ENCODE measurements around the gene C2orf68.
A peak's percentile ranks its signal among the peaks of the same experiment; 100 is the strongest.

The C2orf68 gene

DNA sequence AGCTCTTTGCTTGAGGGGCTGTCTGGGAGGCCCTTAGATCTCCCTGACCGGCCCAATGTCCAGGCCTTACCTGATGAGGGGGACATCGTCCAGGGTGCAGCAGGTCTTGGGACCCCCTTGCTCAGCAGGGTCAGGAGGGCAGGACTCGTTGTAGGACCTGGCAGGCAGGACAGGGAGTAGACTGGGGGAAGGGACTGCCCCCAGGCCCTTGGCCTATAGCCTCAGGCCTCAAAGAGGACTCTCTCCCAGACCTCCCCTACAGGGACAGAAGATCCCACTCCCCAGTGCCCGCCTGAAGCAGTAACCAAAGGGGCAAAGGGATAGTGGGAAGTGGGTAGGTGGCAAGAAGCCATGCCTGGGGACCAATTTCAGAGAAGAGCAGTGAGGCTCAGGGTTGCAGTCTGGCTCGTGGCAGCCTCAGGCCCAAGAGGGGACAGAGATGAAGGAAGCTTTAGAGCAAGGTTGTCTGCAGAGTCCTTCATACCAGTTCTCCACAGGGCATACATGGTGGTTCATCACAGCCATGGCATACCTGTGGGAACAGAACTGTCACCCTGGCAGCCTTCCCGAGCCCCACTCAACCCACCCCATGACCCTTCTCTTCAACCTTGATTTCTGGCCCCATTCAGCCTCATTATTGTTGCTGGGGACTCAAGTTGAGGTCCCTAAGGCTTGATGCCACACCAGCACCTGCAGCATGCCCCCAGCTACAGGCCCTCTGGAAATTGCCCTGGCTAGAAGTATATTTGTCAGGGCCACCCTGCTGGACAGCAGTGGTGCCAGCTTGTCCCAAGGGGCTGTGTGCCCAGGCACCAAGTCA is 10.7 kb downstream of the C2orf68 start:
- Histone ChIP-seq H3K4me3 (ENCODE audit: low read depth in 1 of 5, low read length in 5 of 5) (peak overlapping the region; percentile 86 to 98 (median 97)), H3K9ac (ENCODE audit: low read length in 5 of 5) (peak overlapping the region; percentile 26 to 95 (median 81)), H3K27me3 (ENCODE audit: control insufficient read depth in 5 of 5, insufficient read depth in 4 of 5, low read length in 5 of 5) (no peaks in the 10 kb centered on the region), H3K36me3 (ENCODE audit: control insufficient read depth in 5 of 5, insufficient read depth in 5 of 5, low read length in 5 of 5) (peaks cover 0 to 43% (median 33%) of the 10 kb centered on the region in 5 donors), H3K9me3 (ENCODE audit: control insufficient read depth in 5 of 5, low read length in 5 of 5) (no peaks in the 10 kb centered on the region), H3K4me1 (ENCODE audit: control insufficient read depth in 5 of 5, insufficient read depth in 5 of 5, low read length in 5 of 5) (peaks cover 5 to 59% (median 57%) of the 10 kb centered on the region in 5 donors), H3K27ac (ENCODE audit: low read depth, low read length) (peak overlapping the region; percentile 86)

GRCh38 chr2:85600235-85600575 is 11.7 kb downstream of the C2orf68 start:
- Histone ChIP-seq H3K36me3 (ENCODE audit: control insufficient read depth in 5 of 5, insufficient read depth in 5 of 5, low read length in 5 of 5) (peaks cover 0 to 40% (median 33%) of the 10 kb centered on the region in 5 donors), H3K9ac (ENCODE audit: low read length in 5 of 5) (peak overlapping the region in 1 of 5 donors; percentile 49), H3K27ac (ENCODE audit: low read depth, low read length) (no peak overlapping the region), H3K9me3 (ENCODE audit: control insufficient read depth in 5 of 5, low read length in 5 of 5) (no peaks in the 10 kb centered on the region), H3K27me3 (ENCODE audit: control insufficient read depth in 5 of 5, insufficient read depth in 4 of 5, low read length in 5 of 5) (no peaks in the 10 kb centered on the region), H3K4me1 (ENCODE audit: control insufficient read depth in 5 of 5, insufficient read depth in 5 of 5, low read length in 5 of 5) (peaks cover 5 to 56% (median 51%) of the 10 kb centered on the region in 5 donors), H3K4me3 (ENCODE audit: low read depth in 1 of 5, low read length in 5 of 5) (no peak overlapping the region)

GRCh38 chr2:85599468-85600234 is 12.2 kb downstream of the C2orf68 start:
- H3K27ac ChIP-seq (ENCODE audit: low read depth, low read length) = no peak overlapping the region
- H3K4me3 ChIP-seq (ENCODE audit: low read depth in 1 of 5, low read length in 5 of 5) = no peak overlapping the region
- H3K9me3 ChIP-seq (ENCODE audit: control insufficient read depth in 5 of 5, low read length in 5 of 5) = no peaks in the 10 kb centered on the region
- H3K4me1 ChIP-seq (ENCODE audit: control insufficient read depth in 5 of 5, insufficient read depth in 5 of 5, low read length in 5 of 5) = peaks cover 5 to 56% (median 51%) of the 10 kb centered on the region in 5 donors
- peak overlapping the region in 1 of 5 donors; percentile 49 for H3K9ac ChIP-seq (ENCODE audit: low read length in 5 of 5)
- H3K36me3 ChIP-seq (ENCODE audit: control insufficient read depth in 5 of 5, insufficient read depth in 5 of 5, low read length in 5 of 5) = peaks cover 0 to 40% (median 33%) of the 10 kb centered on the region in 5 donors
- H3K27me3 ChIP-seq (ENCODE audit: control insufficient read depth in 5 of 5, insufficient read depth in 4 of 5, low read length in 5 of 5) = no peaks in the 10 kb centered on the region

- Histone ChIP-seq H3K9me3 (ENCODE audit: control insufficient read depth in 5 of 5, low read length in 5 of 5) (no peaks in the 10 kb centered on the region), H3K4me3 (ENCODE audit: low read depth in 1 of 5, low read length in 5 of 5) (no peak overlapping the region), H3K36me3 (ENCODE audit: control insufficient read depth in 5 of 5, insufficient read depth in 5 of 5, low read length in 5 of 5) (peaks cover 0 to 40% (median 33%) of the 10 kb centered on the region in 5 donors), H3K27me3 (ENCODE audit: control insufficient read depth in 5 of 5, insufficient read depth in 4 of 5, low read length in 5 of 5) (no peaks in the 10 kb centered on the region), H3K4me1 (ENCODE audit: control insufficient read depth in 5 of 5, insufficient read depth in 5 of 5, low read length in 5 of 5) (peaks cover 7 to 53% (median 50%) of the 10 kb centered on the region in 5 donors), H3K27ac (ENCODE audit: low read depth, low read length) (no peak overlapping the region), H3K9ac (ENCODE audit: low read length in 5 of 5) (no peak overlapping the region)
Measured at GRCh38 chr2:85598594-85599340, 13.1 kb downstream of the C2orf68 start.

DNA sequence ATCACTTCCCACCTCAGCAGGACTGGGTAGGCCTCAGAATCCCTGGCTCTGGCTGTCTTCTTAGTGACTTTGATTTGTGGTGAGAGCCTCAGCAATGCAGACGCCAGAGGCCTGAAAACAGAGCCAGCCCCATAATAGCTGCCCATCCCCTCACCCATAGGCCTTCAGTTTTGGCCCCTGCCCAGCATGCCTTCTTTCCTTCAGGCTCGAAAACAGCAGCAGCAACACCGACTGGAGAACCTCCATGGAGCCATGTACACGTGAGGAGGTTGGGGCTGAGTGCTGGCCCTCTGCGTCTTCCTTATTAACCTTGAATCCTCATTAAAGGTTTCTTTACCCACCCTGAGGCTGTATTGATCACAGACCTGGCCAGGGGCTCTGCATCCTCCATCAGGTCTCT is 14.6 kb downstream of the C2orf68 start:
- peak overlapping the region in 3 of 5 donors; percentile 27 to 88 (median 87) for H3K9ac ChIP-seq (ENCODE audit: low read length in 5 of 5)
- H3K4me1 ChIP-seq (ENCODE audit: control insufficient read depth in 5 of 5, insufficient read depth in 5 of 5, low read length in 5 of 5) = peaks cover 7 to 49% (median 47%) of the 10 kb centered on the region in 5 donors
- H3K27ac ChIP-seq (ENCODE audit: low read depth, low read length) = no peak overlapping the region
- H3K9me3 ChIP-seq (ENCODE audit: control insufficient read depth in 5 of 5, low read length in 5 of 5) = no peaks in the 10 kb centered on the region
- H3K36me3 ChIP-seq (ENCODE audit: control insufficient read depth in 5 of 5, insufficient read depth in 5 of 5, low read length in 5 of 5) = peaks cover 0 to 46% (median 35%) of the 10 kb centered on the region in 5 donors
- no peaks in the 10 kb centered on the region for H3K27me3 ChIP-seq (ENCODE audit: control insufficient read depth in 5 of 5, insufficient read depth in 4 of 5, low read length in 5 of 5)
- H3K4me3 ChIP-seq (ENCODE audit: low read depth in 1 of 5, low read length in 5 of 5) = peak overlapping the region in 1 of 5 donors; percentile 80

- peaks cover 0 to 46% (median 35%) of the 10 kb centered on the region in 5 donors for H3K36me3 ChIP-seq (ENCODE audit: control insufficient read depth in 5 of 5, insufficient read depth in 5 of 5, low read length in 5 of 5)
- H3K4me1 ChIP-seq (ENCODE audit: control insufficient read depth in 5 of 5, insufficient read depth in 5 of 5, low read length in 5 of 5) = peaks cover 7 to 51% (median 48%) of the 10 kb centered on the region in 5 donors
- no peaks in the 10 kb centered on the region for H3K9me3 ChIP-seq (ENCODE audit: control insufficient read depth in 5 of 5, low read length in 5 of 5)
- peak overlapping the region; percentile 93 for H3K27ac ChIP-seq (ENCODE audit: low read depth, low read length)
- peak overlapping the region; percentile 51 to 88 (median 87) for H3K9ac ChIP-seq (ENCODE audit: low read length in 5 of 5)
- H3K27me3 ChIP-seq (ENCODE audit: control insufficient read depth in 5 of 5, insufficient read depth in 4 of 5, low read length in 5 of 5) = no peaks in the 10 kb centered on the region
- H3K4me3 ChIP-seq (ENCODE audit: low read depth in 1 of 5, low read length in 5 of 5) = peak overlapping the region; percentile 80 to 94 (median 86)
Measured at GRCh38 chr2:85596486-85597143, 15.3 kb downstream of the C2orf68 start.

DNA sequence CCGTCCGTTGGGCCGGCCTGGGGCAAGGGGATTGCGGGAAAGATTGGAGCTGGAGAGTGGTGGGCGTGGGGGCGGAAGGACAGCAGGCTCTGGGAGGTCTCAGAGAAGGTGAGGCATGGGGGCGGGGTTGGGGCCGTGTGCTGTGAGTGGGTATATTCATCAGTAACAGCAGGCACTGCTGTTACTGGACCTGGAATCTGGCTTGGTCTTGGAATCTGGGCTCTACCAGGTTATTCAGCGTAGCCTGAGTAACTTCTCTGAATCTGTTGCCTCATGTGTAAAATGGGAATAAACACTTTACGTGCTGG is 15.9 kb downstream of the C2orf68 start:
- Histone ChIP-seq H3K9ac (ENCODE audit: low read length in 5 of 5) (peak overlapping the region; percentile 51 to 88 (median 87)), H3K4me3 (ENCODE audit: low read depth in 1 of 5, low read length in 5 of 5) (peak overlapping the region; percentile 80 to 94 (median 86)), H3K9me3 (ENCODE audit: control insufficient read depth in 5 of 5, low read length in 5 of 5) (no peaks in the 10 kb centered on the region), H3K27me3 (ENCODE audit: control insufficient read depth in 5 of 5, insufficient read depth in 4 of 5, low read length in 5 of 5) (no peaks in the 10 kb centered on the region), H3K4me1 (ENCODE audit: control insufficient read depth in 5 of 5, insufficient read depth in 5 of 5, low read length in 5 of 5) (peaks cover 6 to 51% (median 48%) of the 10 kb centered on the region in 5 donors), H3K27ac (ENCODE audit: low read depth, low read length) (peak overlapping the region; percentile 93), H3K36me3 (ENCODE audit: control insufficient read depth in 5 of 5, insufficient read depth in 5 of 5, low read length in 5 of 5) (peaks cover 0 to 46% (median 35%) of the 10 kb centered on the region in 5 donors)

DNA sequence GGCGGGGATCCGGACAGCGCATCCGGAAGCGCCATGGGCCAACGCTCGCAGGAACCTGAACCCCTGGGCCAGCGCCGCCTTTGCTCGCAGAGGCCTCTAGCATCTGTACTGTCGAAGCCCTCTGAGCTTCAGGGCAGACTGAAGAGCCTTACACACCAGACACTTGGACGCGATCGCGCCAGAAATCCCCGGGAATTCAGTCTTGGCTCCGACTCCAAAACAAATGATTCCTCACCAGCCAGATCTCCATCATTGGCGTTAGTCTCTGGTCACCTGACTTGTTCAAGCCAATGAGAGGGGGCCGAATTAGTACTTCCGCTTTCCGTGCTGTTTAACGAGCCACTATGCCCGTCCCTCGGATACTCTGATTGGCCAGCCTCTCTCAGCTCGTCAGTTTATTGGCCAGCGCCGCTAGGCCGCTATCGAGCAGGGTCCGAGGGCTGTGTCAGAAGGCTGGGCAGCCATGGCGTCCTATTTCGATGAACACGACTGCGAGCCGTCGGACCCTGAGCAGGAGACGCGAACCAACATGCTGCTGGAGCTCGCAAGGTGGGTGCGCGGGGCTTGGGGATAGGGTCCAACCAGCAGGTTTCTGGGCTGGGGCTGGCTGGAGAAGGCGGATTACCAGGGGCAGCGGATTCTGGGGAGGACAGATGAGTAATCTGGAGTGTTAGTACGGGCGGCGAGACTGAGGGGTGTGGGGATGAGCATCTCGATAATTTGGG is 16.4 kb downstream of the C2orf68 start, which contains the start of gene RNF181:
TSS of gene RNF181 (plus strand) at position 445 of the 725 bp plus-strand sequence. CDS start at position 464, 19 bp downstream.
- H3K27ac ChIP-seq (ENCODE audit: low read depth, low read length) = peak within 1 kb of the TSS; percentile 93
- no peaks in the 10 kb centered on the region for H3K9me3 ChIP-seq (ENCODE audit: control insufficient read depth in 5 of 5, low read length in 5 of 5)
- peaks cover 0 to 42% (median 33%) of the 10 kb centered on the region in 5 donors for H3K36me3 ChIP-seq (ENCODE audit: control insufficient read depth in 5 of 5, insufficient read depth in 5 of 5, low read length in 5 of 5)
- H3K4me3 ChIP-seq (ENCODE audit: low read depth in 1 of 5, low read length in 5 of 5) = peak within 1 kb of the TSS; percentile 80 to 94 (median 86)
- peaks cover 6 to 54% (median 49%) of the 10 kb centered on the region in 5 donors for H3K4me1 ChIP-seq (ENCODE audit: control insufficient read depth in 5 of 5, insufficient read depth in 5 of 5, low read length in 5 of 5)
- no peaks in the 10 kb centered on the region for H3K27me3 ChIP-seq (ENCODE audit: control insufficient read depth in 5 of 5, insufficient read depth in 4 of 5, low read length in 5 of 5)
- H3K9ac ChIP-seq (ENCODE audit: low read length in 5 of 5) = peak within 1 kb of the TSS; percentile 64 to 88 (median 87)

All from subcutaneous abdominal adipose tissue (tissue), 5 donors.